GM19328 (cell line): ENCODE measurements around the gene TENM3.
"Not testable (repeated sequence)": the region's sequence is repeated elsewhere in the genome, so short reads cannot be mapped to it uniquely, and the experiment has no call there.

Source experiments
- ATAC-seq: cut with Tn5 transposase; IDR thresholded peaks from one replicate; pipeline ENCODE4 v1.9.1; 2021; ENCODE audit warnings: mild to moderate bottlenecking, moderate library complexity; ENCODE audit not compliant: unreplicated experiment

TENM3 gene

GRCh38 chr4:182243204-182243603 lies at the start of gene TENM3:
Gene TENM3 (plus strand): TSS chr4:182243402. CDS start chr4:182324021, 80,619 bp downstream.
- not testable (repeated sequence) for ATAC-seq

- ATAC-seq, result no peak
Observed at GRCh38 chr4:182194091-182194824, 48.9 kb upstream of the TENM3 start.

DNA sequence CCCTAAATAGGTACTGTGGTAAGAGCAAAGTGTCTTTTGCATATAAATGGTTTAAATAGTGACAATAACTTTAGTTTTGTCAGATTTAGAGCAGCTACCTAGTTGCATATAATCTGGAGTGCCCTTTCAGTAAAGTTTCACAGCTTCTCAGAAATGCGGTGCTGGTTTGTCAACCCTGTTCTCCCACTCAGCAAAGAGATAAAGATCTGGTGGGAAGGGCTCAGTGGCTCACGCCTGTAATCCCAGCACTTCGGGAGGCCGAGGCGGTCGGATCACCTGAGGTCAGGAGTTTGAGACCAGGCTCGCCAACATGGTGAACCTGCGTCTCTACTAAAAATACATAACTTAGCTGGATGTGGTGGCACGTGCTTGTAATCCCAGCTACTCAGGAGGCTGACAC lies 45.6 kb upstream of the TENM3 start:
- ATAC-seq, result no peak

- no peak for ATAC-seq
Observed at GRCh38 chr4:182201871-182202270, 41.3 kb upstream of the TENM3 start.

- ATAC-seq, result no peak
Observed at GRCh38 chr4:182202650-182203049, 40.6 kb upstream of the TENM3 start.

DNA sequence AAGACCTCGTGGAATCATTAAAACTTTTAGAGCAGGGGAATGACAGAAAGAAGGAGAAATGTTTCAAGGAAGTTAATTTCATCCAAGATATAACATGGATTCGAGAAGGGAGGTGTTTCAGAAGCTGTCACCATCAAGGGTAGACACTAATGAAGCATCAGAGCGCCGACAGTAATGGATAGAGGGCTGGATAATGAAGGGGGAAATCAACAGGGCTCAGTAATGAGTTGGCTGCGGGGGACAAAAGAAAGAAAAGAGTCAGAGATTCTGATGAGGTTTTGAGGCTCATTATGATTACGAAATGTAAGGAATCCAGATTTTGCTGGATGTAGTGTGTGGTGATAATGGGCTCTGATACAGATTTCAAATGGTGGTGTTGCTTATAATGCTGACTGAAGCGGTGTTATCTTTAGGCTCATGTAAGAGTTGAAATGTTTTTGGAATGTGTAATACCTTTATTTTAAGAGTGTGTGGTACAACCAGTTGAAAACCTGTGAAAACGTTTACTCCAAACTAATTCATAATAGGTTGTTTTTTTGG lies 39.3 kb upstream of the TENM3 start:
- ATAC-seq, result no peak

- no peak for ATAC-seq
Observed at GRCh38 chr4:182205306-182205705, 37.9 kb upstream of the TENM3 start.

DNA sequence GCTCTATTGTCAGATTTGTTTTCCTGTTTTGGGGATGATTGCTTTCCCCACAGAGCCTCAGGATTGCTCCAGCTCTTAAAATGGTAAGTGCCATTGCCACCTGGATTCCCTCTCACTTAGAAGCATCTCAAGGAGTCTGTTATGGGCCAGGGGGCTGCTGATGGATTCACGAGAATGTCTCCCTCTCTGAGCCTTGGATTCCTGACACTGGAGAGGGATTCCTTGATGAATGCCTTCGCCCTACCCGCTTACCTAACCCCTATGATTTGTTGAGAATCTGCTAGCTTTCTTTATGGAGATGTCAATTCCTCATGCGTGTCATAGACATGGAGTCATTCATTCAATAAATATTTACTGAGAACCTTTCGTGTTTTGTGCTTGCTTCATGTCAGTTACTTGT lies 36.9 kb upstream of the TENM3 start:
- ATAC-seq, result no peak

DNA sequence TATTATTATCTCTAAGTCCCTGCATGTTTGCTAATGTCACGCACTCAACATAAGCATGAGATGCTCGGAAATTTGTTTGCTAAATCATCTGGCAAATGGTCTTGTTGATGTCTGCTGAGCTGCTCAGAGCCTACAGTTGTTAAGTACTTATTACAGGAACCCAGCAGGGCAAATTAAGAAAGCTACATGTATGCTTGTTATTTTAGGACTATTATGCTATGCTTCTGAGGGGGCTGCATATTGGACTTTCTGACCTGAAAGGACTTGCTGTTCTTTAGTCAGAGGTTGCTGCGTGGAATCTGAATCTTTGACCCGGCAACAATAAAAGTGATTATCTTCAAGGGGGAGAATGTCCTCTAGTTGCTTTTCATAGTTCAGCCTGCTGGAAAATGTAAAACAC lies 36.3 kb upstream of the TENM3 start:
- ATAC-seq, result no peak

DNA sequence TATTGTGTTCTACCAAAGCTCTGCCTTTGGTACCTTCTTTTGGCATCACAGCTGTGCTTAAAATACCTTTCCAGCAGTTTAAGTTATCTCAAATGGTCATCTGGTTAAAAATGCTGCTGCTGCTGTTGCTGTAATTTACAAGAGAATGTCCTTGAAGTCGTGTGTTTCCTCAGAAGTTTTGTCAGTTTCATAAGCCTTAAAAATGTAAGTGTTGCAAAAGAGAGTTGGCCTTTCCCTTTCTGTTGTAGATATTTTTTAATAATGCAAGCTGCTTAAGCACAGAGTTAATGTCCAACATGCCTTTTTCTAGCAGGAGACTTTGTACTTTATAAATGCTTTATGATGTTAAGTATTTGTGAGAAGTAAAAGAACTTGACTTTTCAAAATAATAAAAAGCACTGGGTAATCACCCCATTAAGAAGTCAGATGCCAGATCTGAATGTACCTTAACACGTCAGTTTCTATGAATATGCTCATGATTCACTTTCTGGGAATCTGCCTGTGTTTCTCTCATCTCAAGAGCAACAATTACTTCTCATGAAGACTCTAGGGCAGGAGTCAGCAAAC lies 35.3 kb upstream of the TENM3 start:
- ATAC-seq, result no peak

DNA sequence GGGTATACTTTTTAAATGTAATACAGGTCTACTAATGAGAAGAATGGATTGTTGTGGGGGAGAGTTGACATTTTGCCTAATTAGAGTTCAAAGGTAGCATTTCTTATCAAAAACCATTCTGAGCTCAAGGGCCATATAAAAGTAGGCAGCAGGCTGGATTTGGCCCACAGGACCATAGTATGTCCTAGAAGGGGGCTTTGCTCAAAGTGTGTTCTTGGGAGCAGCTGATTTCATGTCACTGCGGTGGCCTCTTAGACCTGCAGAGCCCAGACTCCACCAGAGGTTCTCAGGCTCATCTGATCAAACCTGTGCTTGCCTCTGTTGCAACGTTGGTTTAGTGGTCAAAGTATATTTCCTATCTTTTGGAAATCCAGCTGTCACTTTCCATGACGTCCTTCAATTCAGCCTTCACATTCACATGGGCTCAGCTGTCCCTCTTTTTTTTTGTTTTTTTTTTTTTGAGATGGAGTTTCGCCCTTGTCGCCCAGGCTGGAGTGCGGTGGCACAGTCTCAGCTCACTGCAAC lies 34.6 kb upstream of the TENM3 start:
- ATAC-seq, result no peak

DNA sequence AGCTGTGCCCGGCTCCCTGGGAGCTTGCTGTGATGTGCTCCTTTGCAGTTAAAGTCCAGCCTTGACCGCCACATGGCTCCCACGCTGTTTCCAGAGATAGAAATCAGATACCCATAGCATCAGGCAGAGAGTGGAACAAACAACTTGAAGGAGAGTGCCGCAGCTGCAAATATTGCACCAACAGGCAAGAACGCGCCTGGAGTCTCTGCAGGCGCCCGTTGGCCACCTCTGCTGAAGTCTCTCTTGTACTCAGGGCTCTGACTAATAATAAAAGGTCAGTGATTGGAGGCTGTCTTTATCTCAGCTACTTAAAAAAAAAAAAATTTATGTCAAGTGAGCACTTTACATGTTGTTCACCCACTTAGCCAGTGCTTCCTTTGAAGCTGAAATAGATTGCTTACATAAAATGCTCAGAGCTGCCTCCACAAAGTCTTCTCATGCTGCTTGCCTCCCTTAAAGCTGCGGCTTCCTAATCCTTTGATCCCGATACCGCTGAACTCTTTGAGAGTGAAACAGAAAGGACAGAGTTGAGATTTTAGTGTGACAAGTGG lies 30.9 kb upstream of the TENM3 start:
- ATAC-seq, result no peak

- ATAC-seq, result no peak
Observed at GRCh38 chr4:182213004-182213403, 30.2 kb upstream of the TENM3 start.

DNA sequence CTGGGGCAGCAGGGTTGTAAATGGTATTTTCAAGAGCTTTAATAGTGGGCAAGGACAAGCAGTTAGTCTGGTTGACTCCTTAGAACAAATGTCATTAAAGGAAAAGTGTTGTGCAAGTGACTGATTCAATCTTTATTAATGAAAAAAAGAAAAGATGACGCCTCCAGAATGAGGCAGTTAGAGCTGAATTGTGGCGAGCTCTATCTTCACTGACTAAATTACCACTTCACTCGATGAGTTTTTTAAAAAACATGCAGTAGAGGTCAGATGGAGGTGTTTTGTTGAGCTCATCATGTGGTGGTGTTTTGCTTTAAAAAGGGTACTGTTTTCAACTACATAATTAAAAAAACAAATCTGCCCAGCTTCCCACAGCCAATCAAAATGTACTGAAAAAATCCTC lies 28.1 kb upstream of the TENM3 start:
- no peak for ATAC-seq

DNA sequence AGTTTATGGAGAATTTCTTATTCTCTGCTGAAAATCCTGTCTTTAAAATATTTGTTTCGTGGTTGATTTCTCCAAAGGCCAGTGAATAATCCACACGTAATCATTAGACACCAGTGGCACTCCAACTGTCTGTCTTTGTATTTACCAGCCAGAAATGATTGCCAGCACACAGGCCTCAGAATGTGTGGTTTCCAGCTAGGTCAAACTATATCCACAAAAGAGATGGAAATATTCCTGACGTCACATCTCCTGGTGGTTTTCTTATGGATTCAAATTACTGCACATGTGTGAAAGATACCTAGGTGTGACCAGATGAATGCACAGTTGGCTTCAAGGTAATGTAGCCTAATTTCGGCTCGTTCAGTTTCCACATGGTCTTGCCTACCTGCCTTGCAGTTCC lies 27.2 kb upstream of the TENM3 start:
- no peak for ATAC-seq

DNA sequence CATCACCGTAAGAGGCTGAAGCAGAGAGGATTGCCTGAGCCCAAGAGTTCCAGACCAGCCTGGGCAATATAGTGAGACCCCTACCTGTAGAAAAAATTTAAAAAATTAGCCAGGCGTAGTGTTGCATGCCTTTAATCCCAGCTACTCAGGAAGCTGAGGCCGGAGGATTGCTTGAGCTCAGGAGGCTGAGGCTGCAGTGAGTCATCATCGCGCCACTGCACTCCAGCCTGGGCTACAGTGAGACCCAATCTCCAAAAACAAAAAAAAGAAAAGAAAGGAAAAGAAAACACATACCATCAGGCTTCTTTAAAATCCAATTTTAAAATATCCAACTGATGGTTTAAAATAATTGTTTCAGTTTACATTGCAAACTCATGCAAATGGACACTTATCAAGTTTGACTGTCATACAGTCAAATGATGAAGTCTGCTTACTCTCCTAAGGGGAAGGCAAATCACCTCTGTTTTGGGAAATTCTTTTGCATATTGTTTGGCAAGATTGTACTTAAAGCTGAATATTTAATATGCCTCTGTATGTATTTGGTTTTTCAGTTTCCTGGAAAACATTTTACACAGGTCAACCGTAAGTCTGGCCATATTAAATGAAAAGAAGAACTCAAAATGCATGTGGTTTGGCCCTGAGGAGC lies 23.7 kb upstream of the TENM3 start:
- ATAC-seq, result no peak

GRCh38 chr4:182221987-182222386 lies 21.2 kb upstream of the TENM3 start:
- no peak for ATAC-seq

DNA sequence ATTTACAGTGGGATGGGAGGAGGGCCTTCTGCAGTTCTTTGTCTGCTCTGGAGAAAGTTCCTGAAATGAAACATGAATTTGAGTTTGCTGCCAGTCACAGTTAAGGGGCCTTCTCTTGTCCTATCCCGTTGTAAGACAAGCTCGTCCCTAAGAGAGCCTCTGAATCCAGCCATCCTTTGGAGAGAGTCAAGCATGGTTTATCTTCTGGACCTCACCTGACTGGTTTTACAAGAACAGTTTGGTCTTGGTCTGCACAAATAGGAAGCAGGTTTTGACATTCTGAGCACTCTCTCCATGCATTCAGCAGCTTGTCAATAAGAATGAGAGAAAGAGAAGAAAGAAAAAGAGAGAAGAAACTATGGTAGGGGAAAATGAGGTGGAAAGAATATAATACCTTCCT lies 20.4 kb upstream of the TENM3 start:
- no peak for ATAC-seq

DNA sequence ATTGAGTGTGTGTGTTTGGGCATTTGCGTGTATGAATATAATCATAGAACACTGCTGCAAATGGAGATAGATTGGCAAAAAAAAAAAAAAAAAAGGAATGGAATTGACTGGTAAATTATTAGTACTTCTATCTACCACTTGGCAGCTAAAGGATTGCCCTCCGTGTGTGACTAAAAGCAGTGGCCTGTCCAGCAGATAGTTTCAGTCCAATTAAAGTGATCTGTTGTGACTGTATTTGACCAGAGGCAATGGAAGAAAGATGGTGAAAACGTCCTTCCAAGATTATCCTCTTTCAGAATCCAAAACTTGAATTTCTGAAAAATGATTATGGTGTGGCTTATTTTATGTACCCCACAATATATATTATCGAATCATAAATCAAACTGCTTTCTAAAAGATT lies 19.5 kb upstream of the TENM3 start:
- no peak for ATAC-seq

- no peak for ATAC-seq
Observed at GRCh38 chr4:182224192-182224850, 18.9 kb upstream of the TENM3 start.

DNA sequence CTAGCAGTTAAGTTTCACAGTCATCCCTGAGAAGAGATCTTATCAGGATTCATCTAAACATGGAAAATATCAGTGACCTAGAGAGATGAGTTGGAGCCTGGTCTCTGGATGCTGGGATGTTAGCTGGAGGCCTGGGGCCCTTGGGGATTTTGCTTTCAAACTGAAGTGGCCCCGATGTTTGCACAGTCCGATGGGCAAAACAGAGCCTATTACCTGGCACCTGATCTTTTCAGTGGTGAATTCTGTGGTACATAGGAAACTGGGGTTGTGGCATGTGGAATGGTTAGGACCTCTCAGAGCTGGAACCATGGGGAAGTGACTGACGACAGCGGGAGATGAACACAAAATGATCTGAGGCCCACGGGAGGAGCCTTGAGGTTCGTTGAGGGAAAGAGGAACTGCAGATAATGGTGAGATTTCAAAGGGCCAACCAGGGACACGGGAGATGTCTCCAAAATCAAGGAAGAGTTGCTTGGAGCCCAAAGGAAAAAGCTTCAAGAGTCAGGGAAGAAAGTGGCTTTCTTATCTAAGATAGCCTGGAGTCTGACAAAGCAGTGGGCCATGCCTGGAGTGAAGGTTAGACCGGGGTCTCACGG lies 17.8 kb upstream of the TENM3 start:
- no peak for ATAC-seq
